Esophagus muscularis mucosa (tissue), 3 donors: ENCODE data around the gene PRSS50.

ENCODE experiments used
- CTCF ChIP-seq, 3 experiments: fragments of 200-600 bp in 2 of 3; fragments of 450-650 bp in 1 of 3; sonication (generic) in 2 of 3; IDR thresholded peaks; one replicate each; pipeline ENCODE4 v1.5.1; 2017 to 2019; ENCODE audit warnings: antibody characterized with exemption in 3 of 3, mild to moderate bottlenecking in 2 of 3, moderate library complexity in 1 of 3
- POLR2AphosphoS5 ChIP-seq, 2 donors: sonication (generic); formaldehyde crosslinking; IDR thresholded peaks; one replicate each; pipeline ENCODE4 v1.6.1; 2017; ENCODE audit warnings: antibody characterized with exemption in 2 of 2

GRCh38 chr3:46706771-46707582, 10.7 kb downstream of the PRSS50 start:
- TF ChIP-seq CTCF (IDR thresholded peaks at IDR 0.05) = no peak
- no peak for TF ChIP-seq POLR2AphosphoS5 (IDR thresholded peaks at IDR 0.05)
